Hepatic stellate cell (primary cell): Measurements from ENCODE around the gene NRP1.
"Not testable (repeated sequence)": the region's sequence is repeated elsewhere in the genome, so short reads cannot be mapped to it uniquely, and the experiment has no call there.

Experiments
- DNase-seq: peaks from one replicate; pipeline ENCODE4 v3.0.0; 2011; ENCODE audit warnings: low spot score

The NRP1 gene

GRCh38 chr10:33150146-33150545, 184.3 kb downstream of the NRP1 start:
- no peak for DNase-seq

- DNase-seq, result no peak
Observed at GRCh38 chr10:33147013-33147310, 187.5 kb downstream of the NRP1 start.

- DNase-seq, result no peak
Observed at GRCh38 chr10:33146189-33147012, 188.1 kb downstream of the NRP1 start.

- DNase-seq, result no peak
Observed at GRCh38 chr10:33145451-33146188, 188.8 kb downstream of the NRP1 start.

- DNase-seq, result peak; percentile 68
Observed at GRCh38 chr10:33143160-33143728, 191.2 kb downstream of the NRP1 start.

GRCh38 chr10:33142295-33142694, 192.2 kb downstream of the NRP1 start:
- no peak for DNase-seq

GRCh38 chr10:33141251-33141650, 193.2 kb downstream of the NRP1 start:
- DNase-seq, result no peak

- no peak for DNase-seq
Observed at GRCh38 chr10:33139181-33139646, 195.3 kb downstream of the NRP1 start.

GRCh38 chr10:33138686-33139085, 195.8 kb downstream of the NRP1 start:
- DNase-seq, result not testable (repeated sequence)

GRCh38 chr10:33137356-33138005, 197.0 kb downstream of the NRP1 start:
- DNase-seq, result no peak

- no peak for DNase-seq
Observed at GRCh38 chr10:33136781-33137180, 197.7 kb downstream of the NRP1 start.

- no peak for DNase-seq
Observed at GRCh38 chr10:33136271-33136670, 198.2 kb downstream of the NRP1 start.

- DNase-seq, result no peak
Observed at GRCh38 chr10:33134011-33134751, 200.3 kb downstream of the NRP1 start.

- no peak for DNase-seq
Observed at GRCh38 chr10:33133557-33133956, 200.9 kb downstream of the NRP1 start.

- DNase-seq, result no peak
Observed at GRCh38 chr10:33132626-33133025, 201.8 kb downstream of the NRP1 start.

- DNase-seq, result no peak
Observed at GRCh38 chr10:33129996-33130386, 204.5 kb downstream of the NRP1 start.

GRCh38 chr10:33129141-33129995, 205.1 kb downstream of the NRP1 start:
- peak; percentile 88 for DNase-seq

GRCh38 chr10:33127622-33128021, 206.8 kb downstream of the NRP1 start:
- no peak for DNase-seq
